HepG2 (cell line): Measurements from ENCODE around the gene ZBTB20. TPM values are rescaled to one million over a fixed set of nuclear protein-coding genes. Genes with fewer than 3 reads are reported as not detected.

Source experiments
- CREM ChIP-seq, 2 experiments: sonication (generic) in 1 of 2; formaldehyde crosslinking in 1 of 2; IDR thresholded peaks; 2 replicates each; pipeline versions ENCODE4 v1.4.0 to v1.6.1; 2016 to 2020; ENCODE audit warnings: antibody characterized with exemption in 1 of 2, mild to moderate bottlenecking in 1 of 2, missing genetic modification reagents in 1 of 2
- FOXO1 ChIP-seq: sonication (generic); formaldehyde crosslinking; IDR thresholded peaks from 2 replicates; pipeline ENCODE4 v1.4.0; 2020; ENCODE audit warnings: missing genetic modification reagents
- GATAD2A ChIP-seq: IDR thresholded peaks from 2 replicates; pipeline ENCODE4 v1.6.1; 2016
- GTF3A ChIP-seq: sonication (generic); formaldehyde crosslinking; conservative IDR thresholded peaks from 2 replicates; pipeline ENCODE4 v1.4.0; 2020; ENCODE audit warnings: mild to moderate bottlenecking, missing genetic modification reagents
- HBP1 ChIP-seq: IDR thresholded peaks from 2 replicates; pipeline ENCODE4 v1.6.1; 2016; ENCODE audit warnings: low read depth, control low read depth
- HMG20A ChIP-seq: IDR thresholded peaks from 2 replicates; pipeline ENCODE4 v1.6.1; 2016; ENCODE audit warnings: borderline replicate concordance
- HNRNPUL1 ChIP-seq: fragments of 200-400 bp; formaldehyde crosslinking; IDR thresholded peaks from 2 replicates; pipeline ENCODE4 v1.6.1; 2017; ENCODE audit warnings: low read depth, mild to moderate bottlenecking, low read length, moderate library complexity
- IRF1 ChIP-seq: sonication (generic); formaldehyde crosslinking; IDR thresholded peaks from 2 replicates; pipeline ENCODE4 v1.4.0; 2020; ENCODE audit warnings: low read depth, mild to moderate bottlenecking, missing genetic modification reagents
- KDM5A ChIP-seq: fragments of 200-600 bp; sonication (generic); IDR thresholded peaks from 2 replicates; pipeline ENCODE4 v1.7.0; 2018; ENCODE audit warnings: antibody characterized with exemption, mild to moderate bottlenecking, low read length, borderline replicate concordance
- MAFF ChIP-seq: IDR thresholded peaks from 2 replicates; pipeline ENCODE4 v1.6.1; 2011; ENCODE audit warnings: low read depth, low read length, improper control_type of control experiment
- NCOA1 ChIP-seq: sonication (generic); formaldehyde crosslinking; IDR thresholded peaks from 2 replicates; pipeline ENCODE4 v1.9.0; 2021; ENCODE audit warnings: missing genetic modification reagents
- PCBP1 ChIP-seq: fragments of 200-400 bp; formaldehyde crosslinking; IDR thresholded peaks from 2 replicates; pipeline ENCODE4 v1.6.1; 2017; ENCODE audit warnings: mild to moderate bottlenecking, low read depth, low read length, borderline replicate concordance
- RARA ChIP-seq: IDR thresholded peaks from 2 replicates; pipeline ENCODE4 v1.6.1; 2016; ENCODE audit warnings: missing genetic modification reagents, missing compliant biosample characterization
- RBM39 ChIP-seq: fragments of 200-400 bp; formaldehyde crosslinking; IDR thresholded peaks from one replicate; pipeline ENCODE4 v1.6.1; 2018; ENCODE audit warnings: antibody characterized with exemption, mild to moderate bottlenecking, low read depth, low read length; ENCODE audit not compliant: poor library complexity, severe bottlenecking
- RFX5 ChIP-seq: IDR thresholded peaks from 2 replicates; pipeline ENCODE4 v1.6.1; 2011; ENCODE audit warnings: low read depth, low read length, improper control_type of control experiment
- SIX1 ChIP-seq: sonication (generic); formaldehyde crosslinking; IDR thresholded peaks from 2 replicates; pipeline ENCODE4 v1.4.0; 2020; ENCODE audit warnings: missing genetic modification reagents, borderline replicate concordance
- TEAD3 ChIP-seq: optimal IDR thresholded peaks from 2 replicates; pipeline ENCODE3; 2016; ENCODE audit warnings: borderline replicate concordance
- TOPORS ChIP-seq: sonication (generic); formaldehyde crosslinking; IDR thresholded peaks from 2 replicates; pipeline ENCODE4 v1.8.0; 2023; ENCODE audit warnings: mild to moderate bottlenecking, missing genetic modification reagents
- ZC3H13 ChIP-seq: sonication (generic); formaldehyde crosslinking; IDR thresholded peaks from 2 replicates; pipeline ENCODE4 v1.8.1; 2023; ENCODE audit warnings: mild to moderate bottlenecking, missing genetic modification reagents, moderate library complexity
- ZNF432 ChIP-seq: sonication (generic); formaldehyde crosslinking; IDR thresholded peaks from 2 replicates; pipeline ENCODE4 v1.5.0; 2020; ENCODE audit warnings: missing genetic modification reagents, mild to moderate bottlenecking, borderline replicate concordance
- ZNF557 ChIP-seq: sonication (generic); formaldehyde crosslinking; IDR thresholded peaks from 2 replicates; pipeline ENCODE4 v1.4.0; 2020; ENCODE audit warnings: missing genetic modification reagents
- ZNF652 ChIP-seq: IDR thresholded peaks from 2 replicates; pipeline ENCODE4 v1.6.1; 2016; ENCODE audit warnings: low read depth, borderline replicate concordance
- ZNF839 ChIP-seq: sonication (generic); formaldehyde crosslinking; IDR thresholded peaks from 2 replicates; pipeline ENCODE4 v1.4.0; 2020; ENCODE audit warnings: missing genetic modification reagents, mild to moderate bottlenecking, borderline replicate concordance
- ZSCAN25 ChIP-seq: sonication (generic); formaldehyde crosslinking; IDR thresholded peaks from 2 replicates; pipeline ENCODE4 v1.8.0; 2022; ENCODE audit warnings: mild to moderate bottlenecking, missing genetic modification reagents
- polyA plus RNA-seq, 8 experiments: library from polyadenylated mRNA; depleted of rRNA in 3 of 8; stranded (reverse) in 7 of 8; unstranded in 1 of 8; fragments of >200 nt; fragmentation: Illumina TruSeq in 4 of 8; extraction: Trizol in 4 of 8; gene quantifications; 2 replicates each; pipeline versions ENCODE4 v1.2.1 to v1.2.3, GENCODE V29; 2011 to 2016; ENCODE audit warnings: low read depth in 4 of 8, missing spikeins in 1 of 8, mixed read lengths in 1 of 8; ENCODE audit not compliant: insufficient read depth in 1 of 8
- total RNA-seq, 5 experiments: library from RNA; depleted of rRNA; stranded (reverse); fragments of >200 nt; fragmentation: Illumina TruSeq; extraction: Trizol; gene quantifications; 2 replicates each; pipeline ENCODE4 v1.2.3, GENCODE V29; 2016; ENCODE audit warnings: low read depth in 1 of 5
- TF ChIP-seq, protein P1 (sequence below): sonication (generic); IDR thresholded peaks from 2 replicates; pipeline ENCODE4 v1.6.1; 2016; ENCODE audit warnings: low read depth, borderline replicate concordance
- TF ChIP-seq, protein P2 (sequence below): IDR thresholded peaks from 2 replicates; pipeline ENCODE4 v1.6.1; 2012; ENCODE audit warnings: low read depth, low read length, improper control_type of control experiment

The ZBTB20 gene
- total and polyA plus RNA-seq, 2 of the 13 experiments (the other 11 are each of a cell fraction or from before 2014, with no cell fraction given), result 1.9 to 8.8 TPM

DNA sequence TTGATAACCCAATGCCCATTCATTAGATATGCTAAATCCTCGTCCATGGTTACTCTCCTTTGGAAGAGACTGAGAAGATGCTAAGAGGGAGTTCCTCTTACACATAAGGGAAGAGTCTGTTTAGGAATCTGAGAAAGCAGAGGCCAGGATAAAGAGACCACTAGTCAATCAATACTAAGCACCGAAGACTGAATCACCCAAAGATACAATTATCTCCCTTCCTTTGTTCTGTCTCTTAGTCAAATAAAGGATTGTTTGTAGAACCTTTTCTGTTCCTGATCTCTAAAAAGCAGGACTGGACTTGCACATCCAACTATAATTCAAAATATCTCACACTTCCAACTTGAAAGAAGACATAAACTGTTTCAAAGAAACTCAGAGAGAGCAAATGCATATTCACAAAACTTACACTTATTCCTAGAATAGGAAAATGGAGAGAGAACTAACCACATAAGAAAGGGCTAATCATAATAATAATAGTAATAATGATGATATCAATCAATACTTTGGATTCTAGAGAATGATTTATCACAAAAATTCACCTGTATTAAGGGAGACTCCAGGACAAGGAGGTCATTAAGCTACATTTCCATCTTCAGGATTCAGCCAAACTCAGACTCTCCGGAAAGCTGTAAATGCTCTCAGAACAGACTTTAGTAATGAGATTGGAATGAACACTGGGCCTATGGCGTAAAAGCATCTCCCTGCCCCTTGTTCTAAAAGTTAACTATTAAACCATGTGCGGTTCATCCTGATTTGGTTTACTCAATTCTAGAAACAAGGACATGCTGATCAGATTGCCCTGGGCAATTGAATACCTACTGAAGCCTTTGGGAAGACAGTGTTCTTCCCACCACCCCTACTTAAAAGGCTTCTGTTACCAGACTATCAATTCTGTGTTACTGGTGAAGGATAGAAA lies 401.5 kb downstream of the ZBTB20 start (continued):
- TF ChIP-seq SIX1 (CRISPR knock-in tag), result peak; percentile 20; the same call in 1 of the 2 replicates
- TF ChIP-seq RBM39, result no peak
- no peak for TF ChIP-seq IRF1 (CRISPR knock-in tag)
- TF ChIP-seq CREM (IDR thresholded peaks at IDR 0.05), result no peak
- TF ChIP-seq CREM (CRISPR knock-in tag; IDR thresholded peaks at IDR 0.05), result no peak
- no peak for TF ChIP-seq ZNF432 (CRISPR knock-in tag)
- no peak for TF ChIP-seq PCBP1
- peak; percentile 45; the same call in 1 of the 2 replicates for TF ChIP-seq HMG20A (CRISPR knock-in tag)
- no peak for TF ChIP-seq ZNF557 (CRISPR knock-in tag)
- TF ChIP-seq ZNF839 (CRISPR knock-in tag), result no peak
- no peak for TF ChIP-seq TOPORS
- peak; percentile 16; the same call in 1 of the 2 replicates for TF ChIP-seq KDM5A
- peak; percentile 68; the same call in 1 of the 2 replicates for TF ChIP-seq HNRNPUL1
- TF ChIP-seq RFX5, result no peak
- peak; percentile 76 for TF ChIP-seq TEAD3 (CRISPR knock-in tag)
- peak; percentile 58 for TF ChIP-seq GATAD2A (CRISPR knock-in tag)
- TF ChIP-seq ZNF652 (CRISPR knock-in tag), result 0 out of 2 replicates have a peak, but pooled peaks have one; percentile 18
- TF ChIP-seq ZC3H13, result no peak
- no peak for TF ChIP-seq HBP1 (CRISPR knock-in tag)
- TF ChIP-seq ZSCAN25 (CRISPR knock-in tag), result no peak
- TF ChIP-seq, protein P1, sequence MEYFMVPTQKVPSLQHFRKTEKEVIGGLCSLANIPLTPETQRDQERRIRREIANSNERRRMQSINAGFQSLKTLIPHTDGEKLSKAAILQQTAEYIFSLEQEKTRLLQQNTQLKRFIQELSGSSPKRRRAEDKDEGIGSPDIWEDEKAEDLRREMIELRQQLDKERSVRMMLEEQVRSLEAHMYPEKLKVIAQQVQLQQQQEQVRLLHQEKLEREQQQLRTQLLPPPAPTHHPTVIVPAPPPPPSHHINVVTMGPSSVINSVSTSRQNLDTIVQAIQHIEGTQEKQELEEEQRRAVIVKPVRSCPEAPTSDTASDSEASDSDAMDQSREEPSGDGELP, result no peak
- TF ChIP-seq NCOA1, result no peak
- 0 out of 2 replicates have a peak, but pooled peaks have one; percentile 30 for TF ChIP-seq RARA (CRISPR knock-in tag)
- TF ChIP-seq MAFF, result no peak
- TF ChIP-seq FOXO1 (CRISPR knock-in tag), result no peak
- no peak for TF ChIP-seq GTF3A
- TF ChIP-seq, protein P2, sequence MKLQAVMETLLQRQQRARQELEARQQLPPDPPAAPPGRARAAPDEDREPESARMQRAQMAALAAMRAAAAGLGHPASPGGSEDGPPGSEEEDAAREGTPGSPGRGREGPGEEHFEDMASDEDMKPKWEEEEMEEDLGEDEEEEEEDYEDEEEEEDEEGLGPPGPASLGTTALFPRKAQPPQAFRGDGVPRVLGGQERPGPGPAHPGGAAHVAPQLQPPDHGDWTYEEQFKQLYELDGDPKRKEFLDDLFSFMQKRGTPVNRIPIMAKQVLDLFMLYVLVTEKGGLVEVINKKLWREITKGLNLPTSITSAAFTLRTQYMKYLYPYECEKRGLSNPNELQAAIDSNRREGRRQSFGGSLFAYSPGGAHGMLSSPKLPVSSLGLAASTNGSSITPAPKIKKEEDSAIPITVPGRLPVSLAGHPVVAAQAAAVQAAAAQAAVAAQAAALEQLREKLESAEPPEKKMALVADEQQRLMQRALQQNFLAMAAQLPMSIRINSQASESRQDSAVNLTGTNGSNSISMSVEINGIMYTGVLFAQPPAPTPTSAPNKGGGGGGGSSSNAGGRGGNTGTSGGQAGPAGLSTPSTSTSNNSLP, result peak; percentile 70; the same call in 1 of the 2 replicates
